ENCODE results near the gene KATNAL1. TPM values are rescaled to one million over a fixed set of nuclear protein-coding genes. Genes with fewer than 3 reads are reported as not detected.
"Not testable (repeated sequence)": the region's sequence is repeated elsewhere in the genome, so short reads cannot be mapped to it uniquely, and the experiment has no call there.

KATNAL1 gene
- total RNA-seq, 1 donor from 2014 or later = 29.1 TPM

- Mint-ChIP-seq H3K4me3 (no peak overlapping the region), H3K4me1 (peaks cover 30% of the 10 kb centered on the region), H3K36me3 (ENCODE audit: low read depth) (peaks cover 13% of the 10 kb centered on the region), H3K27me3 (ENCODE audit: low read depth) (no peaks in the 10 kb centered on the region), H3K27ac (ENCODE audit: unreplicated experiment) (no peak overlapping the region), H3K9me3 (peaks cover 3% of the 10 kb centered on the region)
- no peak for TF ChIP-seq CTCF (conservative IDR thresholded peaks at IDR 0.05)
- no peak for DNase-seq (ENCODE audit: low read depth, low spot score)
Measured at GRCh38 chr13:30294004-30294403, 13.3 kb downstream of the KATNAL1 start.

DNA sequence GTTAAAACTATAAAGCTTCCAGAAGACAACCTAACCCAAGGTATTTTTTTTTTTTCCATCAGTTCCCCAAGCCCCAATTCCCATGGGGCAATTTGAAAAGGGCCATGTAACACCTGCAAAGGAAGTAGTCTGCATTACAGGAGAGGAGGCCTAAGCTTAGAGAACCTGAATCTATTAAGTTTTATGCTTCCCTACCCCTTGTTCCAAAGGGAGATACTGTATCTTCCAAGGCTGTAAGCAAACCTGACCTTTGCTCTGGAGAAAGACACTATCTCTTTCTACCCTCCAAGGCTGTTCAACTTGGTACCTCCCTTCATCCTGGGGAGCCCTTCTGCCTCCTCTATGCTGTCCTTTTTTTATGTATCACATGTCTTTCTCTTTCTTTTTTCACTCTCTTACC is 15.0 kb downstream of the KATNAL1 start:
- Mint-ChIP-seq H3K9me3 (no peaks in the 10 kb centered on the region), H3K4me1 (peaks cover 30% of the 10 kb centered on the region), H3K36me3 (ENCODE audit: low read depth) (peaks cover 3% of the 10 kb centered on the region), H3K4me3 (no peak overlapping the region), H3K27me3 (ENCODE audit: low read depth) (no peaks in the 10 kb centered on the region), H3K27ac (ENCODE audit: unreplicated experiment) (no peak overlapping the region)
- no peak for TF ChIP-seq CTCF (conservative IDR thresholded peaks at IDR 0.05)
- no peak for DNase-seq (ENCODE audit: low read depth, low spot score)

DNA sequence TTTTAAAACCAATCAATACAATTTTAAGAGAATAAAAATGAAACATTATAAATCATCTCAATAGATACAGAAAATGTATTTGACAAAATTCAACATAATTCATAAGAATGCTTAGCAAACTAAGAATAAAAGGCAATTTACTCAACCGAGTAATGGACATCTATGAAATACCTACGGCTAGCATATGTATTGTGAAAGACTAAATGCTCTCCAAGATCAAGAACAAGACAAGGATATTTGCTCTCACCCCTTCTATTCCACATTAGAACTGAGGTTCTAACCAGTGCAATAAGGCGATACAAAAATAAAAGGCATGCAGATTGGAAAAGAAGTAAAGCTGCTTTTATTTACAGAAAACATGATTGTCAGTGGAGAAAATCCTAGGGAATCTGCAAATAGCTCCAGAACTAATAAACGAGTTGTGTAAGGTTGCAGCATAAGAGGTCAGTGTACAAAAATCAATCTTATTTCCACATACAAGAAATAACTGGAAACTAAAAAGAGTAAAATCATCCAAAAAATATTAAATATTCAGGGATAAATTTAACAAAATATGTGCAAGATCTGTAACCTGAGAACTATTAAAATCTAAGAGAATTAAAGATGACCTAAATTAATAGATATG is 16.4 kb downstream of the KATNAL1 start:
- no peak for TF ChIP-seq CTCF (conservative IDR thresholded peaks at IDR 0.05)
- Mint-ChIP-seq H3K4me1 (peaks cover 37% of the 10 kb centered on the region), H3K4me3 (no peak overlapping the region), H3K36me3 (ENCODE audit: low read depth) (peaks cover 10% of the 10 kb centered on the region), H3K9me3 (no peaks in the 10 kb centered on the region), H3K27me3 (ENCODE audit: low read depth) (no peaks in the 10 kb centered on the region), H3K27ac (ENCODE audit: unreplicated experiment) (no peak overlapping the region)
- DNase-seq (ENCODE audit: low read depth, low spot score) = no peak

GRCh38 chr13:30289533-30289932 is 17.8 kb downstream of the KATNAL1 start:
- no peak overlapping the region for H3K4me3 Mint-ChIP-seq
- no peaks in the 10 kb centered on the region for H3K9me3 Mint-ChIP-seq
- DNase-seq (ENCODE audit: low read depth, low spot score) = no peak
- peaks cover 42% of the 10 kb centered on the region for H3K4me1 Mint-ChIP-seq
- H3K36me3 Mint-ChIP-seq (ENCODE audit: low read depth) = peaks cover 9% of the 10 kb centered on the region
- no peak for TF ChIP-seq CTCF (conservative IDR thresholded peaks at IDR 0.05)
- no peak overlapping the region for H3K27ac Mint-ChIP-seq (ENCODE audit: unreplicated experiment)
- no peaks in the 10 kb centered on the region for H3K27me3 Mint-ChIP-seq (ENCODE audit: low read depth)

DNA sequence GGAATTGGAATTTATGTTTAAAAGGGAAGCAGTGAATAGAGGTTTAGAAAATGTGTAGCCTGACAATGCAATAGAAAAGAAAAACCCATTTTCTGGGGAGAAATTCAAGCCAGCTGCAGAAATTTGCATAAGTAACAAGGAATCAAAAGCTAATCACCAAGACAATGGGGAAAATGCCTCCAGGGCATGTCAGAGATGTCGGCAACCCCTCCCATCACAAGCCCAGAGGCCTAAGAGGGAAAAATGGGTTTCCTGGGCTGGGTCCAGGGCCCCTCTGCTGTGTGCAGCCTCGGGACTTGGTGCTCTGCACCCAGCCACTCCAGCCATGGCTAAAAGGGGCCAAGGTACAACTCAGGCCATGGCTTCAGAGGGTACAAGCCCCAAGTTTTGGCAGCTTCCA is 21.3 kb downstream of the KATNAL1 start:
- H3K27ac Mint-ChIP-seq (ENCODE audit: unreplicated experiment); H3K9me3 Mint-ChIP-seq; DNase-seq (ENCODE audit: low read depth, low spot score); H3K4me3 Mint-ChIP-seq; H3K27me3 Mint-ChIP-seq (ENCODE audit: low read depth): not testable (repeated sequence)
- peaks cover 12% of the 10 kb centered on the region for H3K36me3 Mint-ChIP-seq (ENCODE audit: low read depth)
- H3K4me1 Mint-ChIP-seq = peaks cover 16% of the 10 kb centered on the region

- peaks cover 5% of the 10 kb centered on the region for H3K4me1 Mint-ChIP-seq
- no peak overlapping the region for H3K27ac Mint-ChIP-seq (ENCODE audit: unreplicated experiment)
- no peak overlapping the region for H3K4me3 Mint-ChIP-seq
- no peak for TF ChIP-seq CTCF (conservative IDR thresholded peaks at IDR 0.05)
- no peaks in the 10 kb centered on the region for H3K27me3 Mint-ChIP-seq (ENCODE audit: low read depth)
- H3K36me3 Mint-ChIP-seq (ENCODE audit: low read depth) = peaks cover 31% of the 10 kb centered on the region
- DNase-seq (ENCODE audit: low read depth, low spot score) = no peak
- peaks cover 2% of the 10 kb centered on the region for H3K9me3 Mint-ChIP-seq
Measured at GRCh38 chr13:30276178-30276577, 31.2 kb downstream of the KATNAL1 start.
